ENCODE results near the gene BLOC1S1. TPM values are rescaled to one million over a fixed set of nuclear protein-coding genes. Genes with fewer than 3 reads are reported as not detected.
"Not testable (repeated sequence)": the region's sequence is repeated elsewhere in the genome, so short reads cannot be mapped to it uniquely, and the experiment has no call there.

Gene BLOC1S1
- total RNA-seq, 2 donors from 2014 or later = 104 to 118 TPM

DNA sequence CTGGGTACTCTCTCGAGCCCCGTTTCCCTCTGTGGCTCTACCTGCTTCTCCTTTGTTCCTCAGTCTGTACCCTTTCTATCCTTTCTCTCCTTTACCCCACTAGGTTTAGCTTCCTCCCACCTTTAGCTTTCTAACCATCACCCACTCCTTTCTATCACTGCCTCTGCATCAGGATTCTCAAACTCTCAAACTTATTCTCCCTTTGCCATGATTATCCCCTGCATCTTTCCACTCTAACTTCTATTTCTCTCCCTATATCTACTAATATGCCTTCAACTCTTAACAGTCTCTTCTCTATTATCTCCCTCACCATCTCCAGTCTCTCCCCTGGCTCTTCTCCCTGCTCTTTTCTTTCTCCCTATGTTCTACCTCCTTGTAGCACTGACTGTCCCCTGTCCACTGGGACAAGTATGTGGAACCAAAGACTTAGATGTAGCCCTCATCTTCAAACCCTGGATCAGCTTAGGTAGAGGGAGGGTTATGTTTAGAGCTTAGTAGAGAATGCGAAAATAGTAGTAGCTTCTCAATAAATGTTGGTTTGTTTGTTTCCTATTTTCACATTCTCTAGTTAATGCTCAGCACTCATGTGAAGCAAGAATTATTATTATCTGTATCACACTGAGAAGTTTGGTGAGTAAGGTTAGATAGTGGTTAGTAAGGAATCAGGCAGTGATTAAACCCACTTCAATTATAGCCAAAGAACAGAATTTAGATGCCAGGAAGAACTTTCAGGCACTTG lies 30.5 kb downstream of the BLOC1S1 start:
- Mint-ChIP-seq H3K4me1 (peaks cover 41% of the 10 kb centered on the region), H3K36me3 (ENCODE audit: low read depth) (peaks cover 31% of the 10 kb centered on the region), H3K4me3 (peak overlapping the region; percentile 5), H3K27ac (peak overlapping the region; percentile 40), H3K27me3 (no peaks in the 10 kb centered on the region), H3K9me3 (no peaks in the 10 kb centered on the region)
- no peak for ATAC-seq (replicated peaks)

DNA sequence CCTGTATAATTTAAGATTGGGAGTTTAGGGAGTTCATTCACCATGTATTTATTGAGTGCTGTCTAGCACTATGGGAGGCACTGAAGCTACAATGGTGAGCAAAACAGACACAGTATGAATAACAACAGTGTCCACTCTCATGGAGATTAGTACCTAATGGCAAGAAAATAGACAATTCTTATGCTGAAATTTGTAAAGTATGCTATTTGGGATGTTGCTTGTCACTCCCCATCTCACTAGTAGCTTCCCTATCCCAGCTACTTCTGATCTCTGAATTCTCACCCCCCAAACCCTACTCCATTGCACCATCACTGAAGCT lies 31.0 kb downstream of the BLOC1S1 start:
- no peak overlapping the region for H3K4me3 Mint-ChIP-seq
- H3K9me3 Mint-ChIP-seq = no peaks in the 10 kb centered on the region
- no peaks in the 10 kb centered on the region for H3K27me3 Mint-ChIP-seq
- H3K27ac Mint-ChIP-seq = no peak overlapping the region
- H3K4me1 Mint-ChIP-seq = peaks cover 39% of the 10 kb centered on the region
- H3K36me3 Mint-ChIP-seq (ENCODE audit: low read depth) = peaks cover 35% of the 10 kb centered on the region
- no peak for ATAC-seq (replicated peaks)

DNA sequence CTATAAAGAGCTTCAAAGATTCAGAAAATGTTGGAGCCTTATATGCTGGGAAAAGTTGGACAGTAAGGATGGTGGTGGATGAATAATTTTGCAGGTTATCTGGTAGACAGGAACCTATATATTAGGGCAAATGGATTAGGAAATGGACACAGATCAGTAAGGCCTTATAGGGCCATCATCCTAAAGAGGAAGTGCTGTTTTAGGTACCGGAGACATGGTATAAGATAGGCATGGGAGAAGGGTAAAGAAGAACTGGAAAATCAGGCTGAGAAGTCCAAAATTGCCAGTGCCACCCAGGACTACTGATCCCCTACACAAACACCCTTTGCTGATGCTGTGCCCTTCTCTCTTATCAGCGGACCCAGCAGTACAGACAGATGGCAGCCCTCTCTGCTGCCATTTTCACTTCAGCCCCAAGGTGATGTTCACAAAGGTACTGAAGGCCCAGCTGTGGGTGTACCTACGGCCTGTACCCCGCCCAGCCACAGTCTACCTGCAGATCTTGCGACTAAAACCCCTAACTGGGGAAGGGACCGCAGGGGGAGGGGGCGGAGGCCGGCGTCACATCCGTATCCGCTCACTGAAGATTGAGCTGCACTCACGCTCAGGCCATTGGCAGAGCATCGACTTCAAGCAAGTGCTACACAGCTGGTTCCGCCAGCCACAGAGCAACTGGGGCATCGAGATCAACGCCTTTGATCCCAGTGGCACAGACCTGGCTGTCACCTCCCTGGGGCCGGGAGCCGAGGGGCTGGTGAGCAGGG lies 32.6 kb downstream of the BLOC1S1 start:
- peaks cover 51% of the 10 kb centered on the region for H3K36me3 Mint-ChIP-seq (ENCODE audit: low read depth)
- H3K4me1 Mint-ChIP-seq = peaks cover 29% of the 10 kb centered on the region
- H3K4me3 Mint-ChIP-seq = no peak overlapping the region
- no peaks in the 10 kb centered on the region for H3K27me3 Mint-ChIP-seq
- no peaks in the 10 kb centered on the region for H3K9me3 Mint-ChIP-seq
- H3K27ac Mint-ChIP-seq = peak overlapping the region; percentile 34
- ATAC-seq (replicated peaks) = no peak

DNA sequence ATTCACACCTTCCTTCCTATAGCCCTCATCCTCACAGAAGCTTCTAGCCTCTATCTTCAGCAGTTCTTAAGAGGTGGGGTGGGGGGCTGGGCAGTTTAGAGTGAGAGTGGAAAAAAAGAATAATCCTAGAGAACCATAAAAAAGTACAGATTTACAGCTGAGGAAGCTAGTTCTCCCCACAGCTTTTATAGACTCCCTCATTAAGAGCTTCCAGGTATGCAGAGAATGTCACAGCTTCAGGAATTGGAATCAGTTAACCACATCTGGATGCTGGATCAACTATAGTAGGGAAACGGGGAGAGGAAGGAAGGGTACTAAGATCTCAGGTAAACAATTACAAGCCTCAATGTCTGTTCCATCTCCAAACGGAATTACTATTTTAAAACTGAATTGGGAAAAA lies 39.4 kb downstream of the BLOC1S1 start:
- Mint-ChIP-seq H3K4me3 (no peak overlapping the region), H3K4me1 (peaks cover 6% of the 10 kb centered on the region), H3K27me3 (no peaks in the 10 kb centered on the region), H3K36me3 (ENCODE audit: low read depth) (peaks cover 99% of the 10 kb centered on the region), H3K9me3 (no peaks in the 10 kb centered on the region), H3K27ac (peak overlapping the region; percentile 80)
- no peak for ATAC-seq (replicated peaks)

DNA sequence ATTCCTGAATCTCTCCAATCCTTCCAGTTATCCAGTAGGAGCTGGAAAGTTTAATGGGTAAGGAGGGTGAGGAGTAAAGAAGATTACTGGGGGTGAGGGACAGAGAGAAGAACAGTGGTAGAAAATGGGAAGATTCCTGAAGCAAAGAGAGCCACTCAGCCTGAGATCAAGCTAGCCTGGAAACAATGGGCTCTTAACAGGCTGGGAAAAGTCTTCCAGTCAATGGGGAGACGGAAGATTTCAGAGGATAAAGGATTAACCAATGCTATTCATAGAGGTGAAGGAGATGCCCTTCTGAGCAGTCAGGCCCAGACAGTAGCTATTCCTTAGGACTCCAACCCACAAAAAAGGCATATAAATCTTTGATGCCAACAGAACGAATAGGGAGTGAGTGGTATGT lies 41.9 kb downstream of the BLOC1S1 start:
- Mint-ChIP-seq H3K4me1 (peaks cover 20% of the 10 kb centered on the region), H3K36me3 (ENCODE audit: low read depth) (peaks cover 93% of the 10 kb centered on the region), H3K9me3 (no peaks in the 10 kb centered on the region), H3K27ac (peak overlapping the region; percentile 26), H3K27me3 (no peaks in the 10 kb centered on the region), H3K4me3 (no peak overlapping the region)
- ATAC-seq (replicated peaks) = no peak

DNA sequence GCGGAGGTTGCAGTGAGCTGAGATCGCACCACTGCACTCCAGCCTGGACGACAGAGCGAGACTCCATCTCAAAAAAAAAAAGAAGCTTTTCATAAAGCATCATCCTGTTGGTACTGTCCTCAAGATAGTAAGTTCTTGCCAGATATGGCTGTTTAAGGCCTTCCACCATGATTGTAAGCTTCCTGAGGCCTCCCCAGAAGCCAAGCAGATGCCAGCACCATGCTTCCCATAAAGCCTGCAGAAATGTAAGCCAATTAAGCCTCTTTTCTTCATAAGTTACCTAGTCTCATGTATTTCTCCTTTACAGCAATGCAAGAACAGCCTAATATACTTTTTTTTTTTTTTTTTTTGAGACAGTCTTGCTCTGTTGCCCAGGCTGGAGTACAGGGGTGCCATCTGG lies 42.7 kb downstream of the BLOC1S1 start:
- not testable (repeated sequence) for H3K4me3 Mint-ChIP-seq; ATAC-seq (replicated peaks); H3K27me3 Mint-ChIP-seq; H3K9me3 Mint-ChIP-seq
- Mint-ChIP-seq H3K4me1 (peaks cover 20% of the 10 kb centered on the region), H3K36me3 (ENCODE audit: low read depth) (peaks cover 89% of the 10 kb centered on the region), H3K27ac (peak overlapping the region; percentile 26)

DNA sequence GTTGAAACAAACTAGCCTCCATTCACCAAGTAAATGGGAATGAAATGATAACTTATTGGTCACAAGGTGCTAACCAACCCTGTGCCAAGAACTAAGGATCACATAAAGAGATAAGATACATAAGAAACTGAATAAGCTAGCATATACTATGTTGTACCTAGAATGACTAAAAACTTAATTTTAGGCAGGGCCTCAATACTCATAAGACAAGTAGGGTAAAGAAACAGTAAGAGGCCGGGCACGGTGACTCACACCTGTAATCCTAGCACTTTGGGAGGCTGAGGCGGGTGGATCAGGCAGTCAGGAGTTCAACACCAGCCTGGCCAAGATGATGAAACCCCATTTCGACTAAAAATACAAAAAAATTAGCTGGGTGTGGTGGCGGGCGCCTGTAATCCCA lies 44.8 kb downstream of the BLOC1S1 start:
- H3K36me3 Mint-ChIP-seq (ENCODE audit: low read depth) = peaks cover 81% of the 10 kb centered on the region
- no peaks in the 10 kb centered on the region for H3K9me3 Mint-ChIP-seq
- H3K4me1 Mint-ChIP-seq = peaks cover 18% of the 10 kb centered on the region
- no peaks in the 10 kb centered on the region for H3K27me3 Mint-ChIP-seq
- H3K4me3 Mint-ChIP-seq = peak overlapping the region; percentile 48
- H3K27ac Mint-ChIP-seq = peak overlapping the region; percentile 80
- ATAC-seq (replicated peaks) = peak; percentile 97

DNA sequence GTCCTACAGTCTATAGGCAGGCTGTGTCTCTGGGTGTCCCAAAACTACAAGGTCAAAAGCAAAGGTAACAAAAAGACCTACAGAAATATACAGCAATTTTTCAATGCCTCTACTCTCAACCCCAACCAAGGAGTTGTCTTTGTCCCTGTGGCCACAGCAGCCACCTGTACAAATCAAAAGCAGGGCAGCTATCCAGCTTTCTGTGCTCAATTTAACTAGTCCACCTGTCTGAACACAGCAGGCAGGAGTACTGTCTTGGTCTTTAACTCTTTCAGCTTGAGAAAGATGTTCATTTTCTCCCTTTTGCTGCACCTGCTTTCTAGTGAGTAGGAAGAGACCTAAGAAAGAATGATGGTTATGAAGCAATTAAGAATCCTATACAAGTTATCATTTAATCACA lies 46.8 kb downstream of the BLOC1S1 start:
- Mint-ChIP-seq H3K36me3 (ENCODE audit: low read depth) (peaks cover 81% of the 10 kb centered on the region), H3K27ac (no peak overlapping the region), H3K4me1 (peaks cover 21% of the 10 kb centered on the region), H3K9me3 (no peaks in the 10 kb centered on the region), H3K4me3 (no peak overlapping the region), H3K27me3 (no peaks in the 10 kb centered on the region)
- ATAC-seq (replicated peaks) = no peak

DNA sequence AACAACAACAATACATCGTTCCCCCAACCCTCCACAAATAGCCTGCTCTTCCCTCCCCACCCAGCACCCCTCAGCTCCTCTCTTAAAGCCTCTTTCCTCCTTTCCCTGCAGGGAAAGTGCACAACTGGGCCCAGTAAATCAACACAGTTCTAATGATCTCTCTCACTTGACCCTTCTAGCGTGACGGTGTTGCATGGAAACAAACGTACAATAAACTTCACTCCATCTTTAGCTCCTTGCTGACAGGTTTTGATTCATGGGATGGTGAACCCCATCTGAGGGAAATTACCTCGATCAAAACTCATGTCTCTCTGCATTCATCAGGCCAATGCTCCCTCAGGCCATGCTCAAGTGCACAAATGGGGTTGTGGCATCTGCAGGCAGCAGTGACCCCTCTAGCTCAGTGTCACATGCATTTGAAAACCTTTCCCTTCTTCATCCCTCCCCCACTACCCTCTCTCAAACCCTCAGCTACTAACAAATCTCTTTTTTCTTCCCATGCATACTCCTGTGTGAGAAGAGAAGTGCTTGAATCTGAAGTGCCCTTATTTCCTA lies 50.0 kb downstream of the BLOC1S1 start:
- Mint-ChIP-seq H3K27me3 (no peaks in the 10 kb centered on the region), H3K4me1 (peaks cover 21% of the 10 kb centered on the region), H3K36me3 (ENCODE audit: low read depth) (peaks cover 64% of the 10 kb centered on the region), H3K9me3 (no peaks in the 10 kb centered on the region), H3K27ac (peak overlapping the region; percentile 22), H3K4me3 (no peak overlapping the region)
- ATAC-seq (replicated peaks) = no peak

DNA sequence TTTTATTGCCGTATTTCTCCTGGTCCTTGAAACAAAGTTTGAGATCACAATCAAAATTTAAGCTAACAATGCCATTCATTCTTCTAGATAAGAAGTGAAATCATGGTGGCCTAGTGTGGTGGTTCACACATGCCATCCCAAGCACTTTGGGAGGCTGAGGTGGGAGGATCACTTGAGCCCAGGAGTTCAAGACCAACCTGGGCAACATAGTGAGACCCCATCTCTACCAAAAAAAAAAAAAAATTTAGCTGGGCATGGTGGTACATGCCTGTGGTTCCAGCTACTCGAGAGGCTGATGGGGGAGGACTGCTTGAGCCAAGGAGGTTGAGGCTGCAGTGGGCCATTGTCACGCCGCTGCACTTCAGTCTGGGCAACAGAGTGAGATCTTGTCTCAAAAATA lies 51.3 kb downstream of the BLOC1S1 start:
- Mint-ChIP-seq H3K27me3 (no peaks in the 10 kb centered on the region), H3K27ac (no peak overlapping the region), H3K9me3 (no peaks in the 10 kb centered on the region), H3K4me1 (peaks cover 13% of the 10 kb centered on the region), H3K4me3 (no peak overlapping the region), H3K36me3 (ENCODE audit: low read depth) (peaks cover 66% of the 10 kb centered on the region)
- ATAC-seq (replicated peaks) = no peak

Other genes with a start within 250 kb of the BLOC1S1 start
- gene OR6C70, start 245.9 kb upstream of the BLOC1S1 start, total RNA-seq = not detected
- gene OR6C68, start 223.7 kb upstream of the BLOC1S1 start, total RNA-seq = not detected
- gene OR6C4, start 166.4 kb upstream of the BLOC1S1 start, total RNA-seq = not detected
- under 1 TPM in 1 of 2 donors, not detected in 1; 0.15 TPM for gene OR2AP1, start 143.6 kb upstream of the BLOC1S1 start, total RNA-seq
- not detected for gene OR10P1, start 79.2 kb upstream of the BLOC1S1 start, total RNA-seq
- 1 to 10 TPM; 3.2 to 8.7 TPM for gene ITGA7, start 8.1 kb upstream of the BLOC1S1 start, total RNA-seq
- 10 to 100 TPM; 13.0 to 13.5 TPM for gene RDH5, start 4.3 kb downstream of the BLOC1S1 start, total RNA-seq
- 100 to 1,000 TPM; 211 to 237 TPM for gene CD63, start 13.0 kb downstream of the BLOC1S1 start, total RNA-seq
- 10 to 100 TPM in 1 of 2 donors, 1 to 10 TPM in 1; 7.4 to 14.1 TPM for gene GDF11, start 27.1 kb downstream of the BLOC1S1 start, total RNA-seq
- gene SARNP, start 101.7 kb downstream of the BLOC1S1 start, total RNA-seq = 100 to 1,000 TPM in 1 of 2 donors, 10 to 100 TPM in 1; 63.6 to 103 TPM
- gene ORMDL2, start 102.0 kb downstream of the BLOC1S1 start, total RNA-seq = 10 to 100 TPM; 26.5 to 40.2 TPM
- 10 to 100 TPM; 30.7 to 33.0 TPM for gene DNAJC14, start 113.5 kb downstream of the BLOC1S1 start, total RNA-seq
- not detected for gene MMP19, start 126.9 kb downstream of the BLOC1S1 start, total RNA-seq
- gene PYM1, start 211.8 kb downstream of the BLOC1S1 start, total RNA-seq = 10 to 100 TPM; 23.4 to 35.6 TPM
- gene DGKA, start 215.1 kb downstream of the BLOC1S1 start, total RNA-seq = 100 to 1,000 TPM; 282 to 502 TPM
- gene PMEL, start 250.0 kb downstream of the BLOC1S1 start, total RNA-seq = 1 to 10 TPM in 1 of 2 donors, under 1 TPM in 1; 0.30 to 2.5 TPM